GM19238 (cell line): ENCODE results near the gene MED12L.
A peak's percentile ranks its signal among the peaks of the same experiment; 100 is the strongest.
"Not testable (repeated sequence)": the region's sequence is repeated elsewhere in the genome, so short reads cannot be mapped to it uniquely, and the experiment has no call there.

Experiments used
- DNase-seq: peaks from one replicate; pipeline ENCODE4 v3.0.0; 2011; ENCODE audit warnings: low spot score; ENCODE audit not compliant: insufficient read length

The MED12L gene

DNA sequence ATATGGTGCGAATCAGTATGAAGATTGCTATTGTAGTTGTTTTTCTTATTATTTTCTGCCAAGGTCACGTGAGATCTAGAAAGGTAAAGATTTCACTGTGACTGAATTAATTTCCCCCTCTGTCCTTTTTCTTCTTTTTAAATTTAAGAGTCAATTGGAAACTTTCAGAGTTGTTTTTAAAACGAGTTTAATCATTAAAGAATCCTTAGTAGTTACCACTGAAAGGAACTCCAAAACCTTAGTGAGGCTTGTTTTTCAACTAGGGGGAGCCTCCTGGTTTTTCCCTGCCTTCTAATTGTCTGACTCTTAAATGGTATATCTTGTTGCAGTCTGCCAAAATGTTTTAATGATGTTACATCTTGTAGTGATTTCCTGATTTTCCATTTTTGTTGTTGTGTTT is 281.5 kb downstream of the MED12L start:
- no peak for DNase-seq

DNA sequence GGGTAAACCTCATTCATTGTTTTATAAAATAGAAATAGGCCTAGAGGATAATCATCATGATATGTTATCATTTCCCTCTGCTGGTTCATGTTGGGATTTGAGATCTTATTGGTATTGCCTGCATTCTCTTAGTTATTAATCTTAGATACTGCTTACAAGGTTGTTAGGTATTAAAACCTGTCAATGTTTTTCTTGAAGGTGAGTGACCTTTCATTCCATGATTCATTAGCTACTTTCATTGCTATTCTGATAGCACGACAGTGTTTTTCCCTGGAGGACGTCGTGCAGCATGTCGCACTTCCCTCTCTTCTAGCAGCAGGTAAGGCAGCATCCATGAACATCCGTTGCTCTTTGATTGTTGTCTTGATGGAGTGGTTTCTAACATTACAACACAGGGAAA is 282.0 kb downstream of the MED12L start:
- DNase-seq, result no peak

DNA sequence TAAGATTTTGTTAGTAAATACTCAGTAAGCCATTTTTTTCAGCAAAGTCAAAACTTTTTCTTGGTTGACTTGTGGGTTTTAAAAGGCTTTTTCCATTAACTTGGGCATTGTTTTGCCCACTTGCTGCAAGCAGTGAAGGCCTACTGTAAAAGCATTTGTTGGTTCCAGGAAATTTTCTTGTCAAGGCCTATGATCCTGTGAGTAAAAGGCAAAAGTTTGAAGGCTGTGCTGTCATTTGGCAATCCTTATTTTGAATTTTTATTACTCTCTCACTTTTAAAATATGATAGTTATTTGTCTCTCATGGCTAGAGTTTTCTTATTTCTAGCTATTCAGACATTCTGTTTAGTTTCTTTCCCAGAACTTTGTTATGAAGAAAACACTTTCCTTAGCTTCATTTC is 286.1 kb downstream of the MED12L start:
- DNase-seq, result no peak

DNA sequence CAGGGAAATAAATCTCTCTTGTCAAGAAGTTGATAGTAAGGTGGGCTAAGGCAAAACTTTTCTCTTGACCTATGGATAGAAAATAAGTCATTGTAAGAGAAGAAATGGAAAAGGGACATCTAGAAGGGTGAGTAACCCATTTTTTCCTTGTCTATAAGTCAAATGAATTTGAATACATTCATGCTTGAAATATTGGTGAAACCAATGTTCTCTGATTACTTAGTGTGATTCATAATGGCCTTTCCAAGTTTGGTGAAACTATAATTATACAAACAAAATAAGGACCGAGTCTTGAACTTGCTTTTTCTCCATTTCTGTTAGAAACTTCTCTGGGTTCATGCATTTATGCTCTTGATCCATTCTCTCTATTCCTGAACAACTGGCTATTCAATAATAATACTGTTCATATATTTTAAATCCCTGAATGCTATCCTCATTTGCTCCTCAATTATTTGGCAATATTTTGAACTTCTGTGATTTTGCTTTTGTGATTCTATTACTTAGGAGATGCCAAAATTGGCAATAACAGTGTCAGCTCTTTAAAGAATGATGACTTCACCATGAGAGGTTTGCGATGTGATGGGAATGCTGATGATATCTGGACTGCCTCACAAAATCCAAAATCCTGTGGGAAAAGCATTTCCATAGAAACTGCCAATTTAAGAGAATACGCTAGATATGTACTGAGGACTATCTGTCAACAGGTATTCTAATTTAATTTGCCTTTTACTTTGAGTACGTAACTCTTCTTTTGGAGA is 286.8 kb downstream of the MED12L start:
- no peak for DNase-seq

DNA sequence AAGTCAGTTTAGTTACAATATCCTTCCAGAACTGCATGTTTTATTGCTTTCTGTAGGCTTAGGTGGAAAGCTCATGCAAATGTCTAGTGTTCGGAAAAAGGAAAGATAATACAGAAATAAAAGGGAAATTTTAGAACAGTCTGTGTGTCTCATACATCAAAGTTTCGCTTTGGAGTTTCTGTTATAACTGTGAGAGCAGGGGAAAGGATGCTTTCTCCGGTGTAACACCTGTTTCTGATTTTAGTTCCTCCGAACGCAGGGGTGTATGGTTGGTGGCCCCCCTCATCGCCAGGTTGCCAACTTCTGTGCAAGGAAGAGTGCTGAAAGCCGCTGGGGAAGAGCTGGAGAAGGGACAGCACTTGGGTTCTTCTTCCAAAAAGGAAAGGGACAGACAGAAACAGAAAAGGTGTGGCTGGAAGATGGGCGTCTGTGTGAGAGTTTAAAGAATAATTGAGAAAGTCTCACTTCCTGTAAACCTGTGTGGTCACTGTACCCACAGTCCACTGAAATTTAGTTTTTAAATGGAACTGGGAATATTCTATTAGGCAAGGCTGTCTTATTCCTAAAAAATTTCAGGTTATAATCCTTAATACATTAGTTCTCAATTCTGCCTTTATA is 292.4 kb downstream of the MED12L start:
- no peak for DNase-seq

DNA sequence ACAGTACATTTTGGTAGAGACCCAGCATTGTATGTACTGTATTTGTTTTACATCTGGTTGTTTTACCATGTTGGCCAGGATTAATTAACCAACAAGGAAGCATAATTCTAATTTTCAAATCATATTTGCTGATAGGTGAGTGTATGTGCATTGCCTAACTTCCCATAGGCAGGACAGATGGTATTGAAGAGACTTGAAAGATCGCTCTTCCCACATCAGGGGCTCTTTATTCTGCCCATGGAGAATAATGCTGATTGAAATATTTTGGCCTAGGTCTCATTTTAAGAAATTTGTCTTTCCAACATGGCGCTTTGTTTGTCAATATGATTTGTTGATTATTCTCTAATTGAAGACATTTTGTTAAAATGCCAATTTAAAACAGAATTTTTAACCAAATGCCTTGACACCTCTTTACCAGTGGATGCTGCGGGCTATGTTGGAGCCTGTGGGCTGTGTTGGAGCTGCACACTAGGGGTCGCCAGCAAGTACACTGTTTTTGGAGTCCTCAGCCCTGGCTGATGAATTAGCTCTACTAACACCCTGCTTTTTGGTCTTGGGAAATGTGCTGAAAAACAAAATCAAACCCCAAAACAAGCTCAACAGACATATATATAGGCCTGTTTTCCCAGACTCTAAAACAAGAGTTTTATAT is 293.7 kb downstream of the MED12L start:
- no peak for DNase-seq

DNA sequence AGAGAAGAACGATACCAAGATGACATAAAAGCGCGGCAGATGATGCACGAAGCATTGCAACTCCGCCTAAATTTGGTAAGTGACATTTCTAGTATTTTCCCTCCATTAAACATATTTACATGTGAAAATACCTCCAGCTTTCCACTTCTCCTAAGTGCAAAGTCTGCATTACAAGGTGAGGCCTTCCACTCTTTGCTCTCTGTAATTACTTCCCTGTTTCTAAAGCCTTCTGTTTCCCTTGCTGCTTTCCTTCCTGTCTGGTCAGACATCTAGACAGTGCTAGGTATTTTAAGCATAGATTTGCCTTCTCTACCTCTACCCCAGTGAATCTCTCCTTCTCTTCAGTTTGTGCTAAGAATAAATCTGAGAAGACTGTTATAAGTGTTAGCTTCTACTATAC is 297.2 kb downstream of the MED12L start:
- peak; percentile 2 for DNase-seq

DNA sequence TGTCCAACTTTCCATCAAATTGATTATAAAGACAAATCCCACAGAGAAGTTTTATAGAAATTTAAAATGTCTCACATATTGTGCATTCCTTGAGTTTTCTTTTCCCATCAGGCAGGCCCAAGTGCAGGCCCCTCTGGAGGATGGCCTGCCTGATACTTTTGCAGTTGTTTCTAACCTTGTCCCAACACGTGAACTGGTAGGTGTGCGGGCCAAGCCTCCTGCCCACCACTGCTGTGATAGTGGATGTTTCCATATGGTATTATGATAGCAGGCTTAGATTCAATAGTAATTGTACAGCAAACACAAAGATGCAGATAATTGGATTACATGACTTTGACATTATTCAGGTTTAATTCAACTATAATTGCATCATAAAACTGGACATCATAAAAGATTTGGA is 297.6 kb downstream of the MED12L start:
- DNase-seq, result no peak

DNA sequence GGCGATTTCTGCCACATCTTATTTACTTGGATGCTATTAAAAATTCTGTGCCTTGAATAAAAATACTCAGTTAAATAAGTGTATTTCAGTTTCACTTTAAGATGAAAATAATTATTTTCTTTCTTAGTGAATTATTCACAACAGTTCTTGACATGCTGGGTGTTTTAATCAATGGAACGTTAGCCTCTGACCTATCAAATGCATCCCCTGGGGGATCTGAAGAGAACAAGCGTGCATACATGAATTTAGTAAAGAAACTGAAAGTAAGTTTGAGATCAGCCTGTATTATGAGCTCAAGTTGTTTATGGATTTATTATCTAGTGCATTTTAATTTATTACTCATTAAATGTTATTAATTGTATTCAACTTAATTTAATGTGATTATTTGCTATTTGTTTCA is 298.5 kb downstream of the MED12L start:
- DNase-seq, result no peak

DNA sequence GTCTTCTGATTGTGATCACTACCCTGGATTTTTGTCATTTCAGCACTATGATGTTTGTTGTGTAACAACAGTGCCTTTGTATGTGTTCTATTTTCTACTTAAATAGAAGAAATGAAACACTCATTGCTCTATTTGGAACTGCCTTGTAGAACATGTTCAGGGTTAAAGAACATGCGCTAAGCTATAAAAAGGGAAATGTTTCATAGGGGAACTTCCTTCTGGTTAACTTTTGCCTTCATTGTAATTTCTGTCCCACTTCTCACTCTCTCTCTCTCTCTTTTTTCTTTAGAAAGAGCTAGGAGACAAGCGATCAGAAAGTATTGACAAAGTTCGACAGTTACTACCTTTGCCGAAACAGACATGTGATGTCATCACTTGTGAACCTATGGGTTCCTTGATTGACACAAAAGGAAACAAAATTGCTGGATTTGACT is 299.3 kb downstream of the MED12L start, which contains the start of gene P2RY12:
TSS of gene P2RY12 (minus strand) at position 13 of the 434 bp plus-strand sequence. CDS start 45,908 bp downstream, outside the sequence.
- no peak for DNase-seq

DNA sequence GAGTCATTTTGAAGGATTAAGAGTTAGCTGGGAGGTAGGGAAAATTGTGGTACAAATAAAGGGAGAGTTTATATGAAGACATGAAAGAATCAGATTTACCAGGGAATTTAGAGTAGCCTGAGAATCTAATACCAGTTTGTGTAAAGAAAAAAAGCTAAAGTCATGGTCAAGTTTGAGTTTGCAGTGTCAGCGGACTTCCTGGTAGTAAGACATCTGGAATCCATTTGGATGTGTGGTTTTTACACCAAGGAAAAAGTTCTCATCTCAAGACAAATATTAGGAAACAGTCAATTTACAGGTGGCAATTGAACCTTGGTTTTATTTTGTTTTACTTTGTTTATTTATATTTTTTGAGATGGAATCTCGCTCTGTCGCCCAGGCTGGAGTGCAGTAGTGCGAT is 300.6 kb downstream of the MED12L start:
- no peak for DNase-seq

DNA sequence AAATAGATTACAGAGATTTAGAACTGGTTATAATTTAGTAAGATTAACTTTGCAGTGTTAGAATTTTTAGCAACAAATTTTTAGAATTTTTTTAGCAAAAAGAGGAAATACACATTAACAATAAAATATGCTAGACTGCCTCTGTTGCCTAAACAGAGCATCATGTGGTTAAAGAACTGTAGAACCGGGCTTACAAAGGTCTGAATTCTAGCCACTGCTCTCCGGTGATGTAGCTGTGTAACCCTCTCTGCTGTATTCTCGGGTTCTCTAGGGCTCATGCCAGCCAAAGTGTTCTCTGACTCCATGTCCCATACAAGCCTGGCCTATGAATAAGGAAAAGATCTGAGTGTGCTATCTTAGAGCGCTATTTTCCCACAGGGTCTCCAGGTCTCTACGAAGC is 302.0 kb downstream of the MED12L start:
- no peak for DNase-seq

DNA sequence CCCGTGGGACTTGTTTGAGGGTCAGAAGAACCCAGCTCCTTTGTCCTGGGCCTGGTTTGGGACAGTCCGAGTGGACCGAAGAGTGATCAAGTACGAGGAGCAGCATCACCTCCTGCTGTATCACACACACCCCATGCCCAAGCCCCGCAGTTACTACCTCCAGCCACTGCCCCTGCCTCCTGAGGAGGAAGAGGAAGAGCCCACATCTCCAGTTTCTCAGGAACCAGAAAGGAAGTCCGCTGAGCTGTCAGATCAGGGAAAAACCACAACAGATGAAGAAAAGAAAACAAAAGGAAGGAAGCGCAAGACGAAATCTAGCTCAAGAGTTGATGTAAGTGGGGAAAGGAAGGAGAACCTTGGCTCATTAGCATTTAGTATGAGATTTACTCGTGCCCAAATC is 302.4 kb downstream of the MED12L start:
- DNase-seq, result no peak

DNA sequence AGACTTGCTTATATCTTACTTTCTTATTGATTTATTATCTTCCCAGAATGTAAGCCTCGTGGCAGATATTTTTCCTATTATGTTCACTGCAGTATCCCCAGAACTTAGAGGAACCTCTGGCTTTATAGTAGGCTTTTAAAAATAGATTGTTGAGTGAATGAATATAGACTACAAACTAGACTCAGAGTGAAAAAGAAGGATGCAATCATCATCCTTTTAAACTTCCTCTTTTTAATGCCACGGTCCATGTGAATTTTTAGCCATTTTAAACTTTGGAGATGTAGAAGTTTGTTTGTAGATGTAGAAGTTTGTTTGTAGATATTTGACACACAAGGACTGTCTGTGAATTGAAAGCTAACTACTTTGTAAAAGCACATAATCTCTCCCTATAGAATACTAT is 306.3 kb downstream of the MED12L start:
- DNase-seq, result no peak

DNA sequence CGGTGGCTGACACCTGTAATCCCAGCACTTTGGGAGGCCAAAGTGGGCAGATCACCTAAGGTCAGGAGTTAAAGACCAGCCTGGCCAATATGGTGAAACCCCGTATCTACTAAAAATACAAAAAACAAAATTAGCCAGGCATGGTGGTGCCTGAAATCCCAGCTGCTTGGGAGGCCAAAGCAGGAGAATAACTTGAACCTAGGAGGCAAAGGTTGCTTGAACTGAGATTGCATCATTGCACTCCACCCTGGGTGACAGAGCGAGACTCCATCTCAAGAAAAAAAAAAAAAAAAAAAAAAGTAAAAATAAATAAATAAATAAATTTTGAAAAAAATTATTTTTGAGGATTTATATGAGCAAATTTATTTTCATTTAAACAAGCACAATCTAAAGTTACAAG is 306.7 kb downstream of the MED12L start:
- not testable (repeated sequence) for DNase-seq

DNA sequence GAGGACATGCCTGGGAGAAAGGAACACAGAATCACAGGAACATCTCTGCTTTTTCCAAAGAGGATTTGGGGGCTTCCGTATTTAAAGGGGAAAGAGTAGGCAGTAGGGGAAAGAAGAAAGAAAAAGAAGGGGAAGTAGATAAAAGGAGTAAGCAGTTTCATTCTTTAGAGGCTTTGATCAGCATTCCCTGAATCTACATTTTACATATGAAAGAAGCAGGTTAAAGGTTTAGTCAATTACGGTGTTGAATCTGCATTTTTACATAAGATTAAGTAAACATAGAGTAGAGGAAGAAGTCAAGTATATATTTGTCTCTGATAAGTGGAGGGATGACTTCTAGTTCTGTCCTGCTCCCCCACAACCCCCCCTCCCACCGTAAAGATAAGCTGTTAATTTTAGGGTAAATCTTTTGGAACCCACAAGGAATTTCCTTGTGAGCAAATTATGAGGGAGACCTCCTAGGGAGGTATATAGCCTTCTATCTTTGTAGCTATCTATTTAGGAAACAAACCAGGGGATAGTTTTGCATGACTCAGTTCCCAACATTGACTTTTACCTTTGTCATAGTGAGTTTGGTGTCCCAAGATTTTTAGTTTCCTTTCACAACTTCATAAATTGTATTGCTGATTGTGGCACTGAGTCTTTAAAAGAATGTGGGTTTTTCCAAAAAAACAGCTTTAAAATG is 307.8 kb downstream of the MED12L start:
- DNase-seq, result no peak

DNA sequence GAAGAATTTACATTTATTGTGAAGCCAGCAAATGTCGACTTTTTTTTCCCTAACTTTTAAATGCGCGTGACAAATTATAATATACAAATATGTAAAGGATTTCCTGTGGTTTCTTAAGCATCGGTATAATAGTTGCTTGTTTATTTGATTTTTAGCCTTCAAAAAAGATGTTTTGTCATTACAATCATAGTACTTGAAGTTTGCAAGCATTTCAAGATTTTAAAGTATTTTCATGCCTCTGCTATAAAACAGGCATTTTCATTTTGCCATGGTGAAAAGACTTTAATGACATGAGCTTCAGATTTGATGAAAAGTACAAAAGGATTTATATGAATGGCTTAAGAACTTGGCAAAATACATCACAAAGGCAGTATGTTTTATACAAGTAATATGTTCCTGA is 308.5 kb downstream of the MED12L start:
- no peak for DNase-seq

DNA sequence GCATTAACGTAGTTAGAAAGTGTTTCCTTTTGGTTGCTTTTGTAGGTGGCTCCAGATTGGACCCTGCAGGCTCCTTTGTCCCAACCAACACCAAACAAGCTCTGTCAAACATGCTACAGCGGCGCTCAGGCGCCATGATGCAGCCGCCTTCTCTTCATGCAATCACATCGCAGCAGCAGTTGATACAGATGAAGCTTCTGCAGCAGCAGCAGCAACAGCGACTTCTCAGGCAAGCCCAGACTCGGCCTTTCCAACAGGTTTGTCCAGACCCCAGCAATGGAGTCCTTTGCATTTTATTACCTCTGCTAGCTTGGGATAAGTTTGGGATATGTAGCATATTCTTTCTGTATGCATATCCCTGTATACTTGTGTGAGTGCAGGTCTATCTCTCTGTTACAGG is 309.1 kb downstream of the MED12L start:
- no peak for DNase-seq

DNA sequence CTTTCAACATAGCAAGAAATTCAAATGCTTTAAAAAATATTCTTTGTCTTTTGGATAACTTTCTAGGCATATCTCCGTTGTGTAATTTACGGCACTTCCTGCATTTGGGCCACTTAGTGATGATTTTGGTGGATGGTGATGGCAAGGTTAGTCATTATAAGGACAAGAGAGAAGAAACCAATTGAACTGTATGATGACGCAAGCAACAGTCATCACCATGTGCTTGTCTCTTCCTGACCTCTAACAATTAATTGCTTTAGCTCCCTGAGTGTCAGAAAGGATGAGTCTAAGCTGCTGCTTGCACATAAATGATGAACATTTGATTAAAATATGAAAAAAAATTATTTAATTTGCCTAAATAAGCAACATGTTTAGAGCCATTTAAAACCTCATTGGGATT is 310.3 kb downstream of the MED12L start:
- DNase-seq, result no peak

DNA sequence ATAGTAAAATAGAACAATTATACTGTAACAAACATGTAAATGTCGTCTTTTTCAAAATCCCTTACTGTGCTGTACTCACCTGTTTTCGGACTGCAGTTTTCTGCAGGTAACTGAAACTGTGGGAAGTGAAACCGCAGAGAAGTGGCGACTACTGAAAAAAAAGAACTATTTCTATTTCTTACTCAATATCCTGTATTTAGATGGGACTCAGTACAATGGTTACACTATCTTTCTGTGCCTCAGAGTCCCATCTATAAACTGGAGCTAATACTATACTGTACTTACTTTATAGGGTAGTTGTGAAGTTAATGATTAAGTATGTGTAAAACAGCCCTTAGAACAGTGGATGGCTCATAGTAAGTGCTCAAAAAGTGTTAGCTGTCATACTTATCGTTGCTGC is 313.4 kb downstream of the MED12L start:
- no peak for DNase-seq

DNA sequence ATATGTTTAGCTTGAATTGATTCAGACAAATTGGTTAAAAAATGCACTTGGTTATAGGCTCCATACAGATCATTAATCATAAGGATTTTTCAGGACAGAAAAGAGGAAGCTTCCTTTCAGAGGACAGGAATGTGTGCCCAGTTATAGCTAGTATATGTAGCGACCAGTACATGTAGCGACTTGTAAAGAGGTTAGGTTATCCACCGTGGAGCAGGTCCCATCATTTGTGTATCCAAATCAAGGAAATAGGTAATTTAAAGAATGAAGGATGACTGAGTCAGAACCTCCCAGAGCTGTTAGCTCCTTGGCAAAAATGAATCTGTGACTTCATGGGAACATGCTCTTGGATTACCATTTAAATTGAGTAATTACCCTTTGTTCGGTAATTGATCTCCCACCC is 314.9 kb downstream of the MED12L start:
- no peak for DNase-seq

DNA sequence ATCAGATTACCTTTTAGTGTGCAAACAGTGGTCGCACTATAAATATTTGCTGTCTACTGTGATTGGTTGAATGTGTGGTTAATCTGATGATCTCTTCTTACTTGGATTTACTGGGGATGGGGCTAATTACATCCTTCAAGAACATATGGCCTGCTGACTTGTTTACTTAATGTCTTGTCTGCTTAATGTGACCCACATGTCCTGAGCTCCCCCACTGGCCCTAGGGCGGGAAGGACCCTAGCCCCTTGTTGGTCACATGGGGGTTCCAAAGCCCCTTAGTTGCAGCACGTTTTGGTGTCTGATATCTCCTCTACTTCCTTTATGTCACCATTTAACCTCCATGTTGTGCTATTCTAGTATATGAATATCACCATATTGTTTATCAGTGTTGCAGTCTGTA is 316.9 kb downstream of the MED12L start:
- no peak for DNase-seq
